LNCaP clone FGC (cell line): ENCODE measurements around the gene FREM2.
A peak's percentile ranks its signal among the peaks of the same experiment; 100 is the strongest.

ENCODE experiments used
- DNase-seq: peaks from one replicate; pipeline ENCODE4 v3.0.0-alpha.2; 2011; ENCODE audit warnings: low read depth
- H3K4me3 ChIP-seq: 2 replicates; pipeline ENCODE4 v1.5.1; 2011; ENCODE audit warnings: mild to moderate bottlenecking, low read depth, low read length, control low read depth
- TF ChIP-seq, protein P1 (sequence below): IDR thresholded peaks from 2 replicates; pipeline ENCODE4 v1.5.1; 2012; ENCODE audit warnings: mild to moderate bottlenecking; ENCODE audit not compliant: control insufficient read depth, insufficient read depth; ENCODE audit errors: extremely low read depth

Gene FREM2

DNA sequence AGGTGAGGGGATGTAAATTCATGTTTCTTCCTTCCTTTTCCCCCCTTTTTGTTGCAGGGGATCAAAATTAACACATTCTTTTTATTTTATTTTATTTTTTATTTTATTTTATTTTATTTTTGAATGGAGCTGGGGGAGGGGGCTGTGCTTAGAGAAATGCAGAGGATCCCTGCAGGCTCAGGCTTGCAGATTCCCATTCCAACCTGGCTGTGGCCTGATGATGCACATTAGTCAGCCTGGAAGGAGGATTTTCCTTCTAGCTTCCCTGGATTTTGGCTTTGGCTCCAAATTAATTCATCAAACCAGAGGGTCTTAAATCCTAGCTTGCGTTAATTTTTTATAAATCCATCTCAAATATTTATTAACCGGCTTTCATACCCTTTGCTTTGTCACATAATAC lies 67.0 kb downstream of the FREM2 start:
- no peak for DNase-seq
- H3K4me3 ChIP-seq: no peak overlapping the region
- TF ChIP-seq, protein P1, sequence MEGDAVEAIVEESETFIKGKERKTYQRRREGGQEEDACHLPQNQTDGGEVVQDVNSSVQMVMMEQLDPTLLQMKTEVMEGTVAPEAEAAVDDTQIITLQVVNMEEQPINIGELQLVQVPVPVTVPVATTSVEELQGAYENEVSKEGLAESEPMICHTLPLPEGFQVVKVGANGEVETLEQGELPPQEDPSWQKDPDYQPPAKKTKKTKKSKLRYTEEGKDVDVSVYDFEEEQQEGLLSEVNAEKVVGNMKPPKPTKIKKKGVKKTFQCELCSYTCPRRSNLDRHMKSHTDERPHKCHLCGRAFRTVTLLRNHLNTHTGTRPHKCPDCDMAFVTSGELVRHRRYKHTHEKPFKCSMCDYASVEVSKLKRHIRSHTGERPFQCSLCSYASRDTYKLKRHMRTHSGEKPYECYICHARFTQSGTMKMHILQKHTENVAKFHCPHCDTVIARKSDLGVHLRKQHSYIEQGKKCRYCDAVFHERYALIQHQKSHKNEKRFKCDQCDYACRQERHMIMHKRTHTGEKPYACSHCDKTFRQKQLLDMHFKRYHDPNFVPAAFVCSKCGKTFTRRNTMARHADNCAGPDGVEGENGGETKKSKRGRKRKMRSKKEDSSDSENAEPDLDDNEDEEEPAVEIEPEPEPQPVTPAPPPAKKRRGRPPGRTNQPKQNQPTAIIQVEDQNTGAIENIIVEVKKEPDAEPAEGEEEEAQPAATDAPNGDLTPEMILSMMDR: no peak

DNA sequence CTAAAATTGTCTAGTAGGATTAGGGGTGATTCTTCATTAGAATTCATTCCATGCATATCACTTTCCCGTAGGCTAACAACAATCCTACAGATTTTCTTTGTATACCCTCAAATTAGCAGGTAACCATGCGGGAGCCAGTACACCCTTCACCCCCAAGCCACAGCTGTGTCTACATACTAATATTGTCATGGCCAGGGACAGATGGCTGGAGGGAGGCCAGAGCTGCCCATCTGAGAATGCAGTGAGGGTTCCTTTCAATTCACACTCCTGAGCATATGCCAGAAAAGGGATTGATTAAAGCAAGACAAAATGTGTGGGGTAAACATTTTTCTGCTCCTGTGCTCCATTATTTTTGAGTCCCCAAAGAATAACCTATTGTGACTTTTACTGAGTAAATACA lies 68.9 kb downstream of the FREM2 start:
- no peak overlapping the region for H3K4me3 ChIP-seq
- DNase-seq: no peak
- TF ChIP-seq, protein P1: no peak

DNA sequence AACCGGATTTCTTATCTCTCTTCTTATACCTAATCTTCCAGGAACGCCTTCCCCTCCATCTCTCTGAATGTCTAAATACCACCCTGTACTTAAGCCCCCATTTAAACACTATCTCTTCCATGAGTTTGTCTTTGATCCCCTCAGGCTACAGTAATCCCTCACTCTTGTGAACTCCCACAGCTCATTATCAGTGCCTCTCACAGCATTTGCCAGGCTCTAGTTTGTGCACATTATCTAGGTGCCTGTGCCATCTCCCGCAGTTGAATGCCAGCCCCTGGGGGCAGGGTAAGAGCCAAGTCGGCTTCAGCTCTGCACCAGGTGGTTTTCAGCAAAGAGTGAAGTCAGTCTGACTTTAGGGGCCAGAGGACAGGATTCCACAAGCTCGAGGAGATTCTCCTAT lies 71.4 kb downstream of the FREM2 start:
- H3K4me3 ChIP-seq: no peak overlapping the region
- no peak for DNase-seq
- TF ChIP-seq, protein P1: no peak

DNA sequence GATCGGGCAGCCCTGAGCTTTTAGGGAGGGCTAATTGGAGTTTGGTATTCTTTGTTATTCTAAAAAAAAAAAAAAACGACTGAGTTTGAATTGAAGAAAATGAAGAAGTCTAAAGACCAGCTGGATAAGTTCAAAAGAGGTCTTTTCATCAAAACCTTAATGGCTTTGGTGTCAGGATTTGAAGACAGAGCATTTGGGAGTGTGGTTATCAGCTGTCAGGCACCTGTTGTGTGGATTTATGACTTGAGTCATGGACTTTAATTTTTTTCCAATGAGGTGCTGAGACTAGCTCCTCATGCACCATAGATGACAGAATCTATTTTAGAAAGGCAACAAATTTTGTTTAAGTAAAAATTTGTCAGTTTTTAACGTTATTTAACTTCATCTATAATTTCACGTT lies 72.5 kb downstream of the FREM2 start:
- no peak overlapping the region for H3K4me3 ChIP-seq
- DNase-seq: no peak
- TF ChIP-seq, protein P1: no peak

DNA sequence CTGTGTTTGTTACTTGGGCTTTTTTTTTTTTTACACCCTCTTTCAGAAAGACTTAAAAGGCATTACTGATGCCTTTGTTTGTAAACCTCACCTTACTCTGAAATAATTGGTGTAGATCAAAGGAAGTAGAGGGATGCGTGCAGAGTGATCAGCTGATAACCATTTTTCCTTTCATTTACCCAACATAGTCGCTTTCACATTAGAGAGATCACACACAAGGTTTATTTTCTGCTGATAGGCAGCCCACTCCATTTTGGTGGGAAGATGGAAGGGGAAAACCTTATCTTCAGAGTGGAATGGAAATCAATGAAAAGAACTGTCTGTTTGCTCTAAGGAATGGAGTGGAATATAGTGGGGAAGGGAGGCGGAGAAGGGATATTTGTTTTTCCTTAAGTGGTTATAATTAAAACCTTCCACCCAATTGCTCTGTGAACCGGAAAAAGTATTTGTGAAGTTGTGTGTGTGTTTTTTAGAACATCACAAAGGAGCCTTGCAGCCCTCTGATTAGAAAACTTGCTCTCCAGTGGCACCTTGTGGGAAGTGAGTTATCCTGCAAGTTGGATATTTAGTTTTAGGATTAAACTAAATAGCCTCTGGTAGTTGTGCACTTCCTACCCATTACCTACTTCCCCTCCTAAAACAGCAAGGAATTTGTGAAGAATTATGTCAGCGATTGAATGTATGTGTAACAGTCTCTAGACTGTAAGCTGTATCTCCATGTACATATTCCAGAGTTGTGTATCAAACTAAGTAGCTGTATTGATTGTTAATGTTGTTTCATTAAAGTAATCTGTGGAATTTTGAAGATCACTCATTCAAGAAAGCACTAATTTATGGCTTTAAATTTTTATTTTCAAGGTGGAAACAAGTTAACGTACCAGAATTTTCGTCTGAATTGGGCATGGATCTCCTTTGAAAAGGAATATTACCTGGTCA lies 76.8 kb downstream of the FREM2 start:
- TF ChIP-seq, protein P1: peak; percentile 63
- no peak overlapping the region for H3K4me3 ChIP-seq
- peak; percentile 1 for DNase-seq

DNA sequence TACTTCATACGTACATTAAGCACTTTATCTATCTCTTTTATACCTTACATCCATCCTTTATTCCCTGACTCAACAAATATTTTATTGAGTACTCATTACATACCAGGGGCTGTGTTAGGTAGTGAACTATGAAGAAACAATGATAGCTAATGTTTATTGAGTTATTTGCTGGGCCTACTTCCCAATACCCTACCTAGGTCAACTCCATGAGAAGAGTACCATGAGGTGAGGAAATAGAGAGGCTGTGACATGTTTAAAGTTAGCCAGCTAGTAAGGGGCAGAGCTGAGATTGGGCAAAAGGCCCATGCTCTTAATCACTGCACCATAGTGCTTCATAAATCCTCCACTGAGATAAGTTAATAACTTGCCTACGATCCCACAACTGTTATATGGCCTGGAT lies 79.9 kb downstream of the FREM2 start:
- TF ChIP-seq, protein P1: no peak
- no peak overlapping the region for H3K4me3 ChIP-seq
- no peak for DNase-seq

DNA sequence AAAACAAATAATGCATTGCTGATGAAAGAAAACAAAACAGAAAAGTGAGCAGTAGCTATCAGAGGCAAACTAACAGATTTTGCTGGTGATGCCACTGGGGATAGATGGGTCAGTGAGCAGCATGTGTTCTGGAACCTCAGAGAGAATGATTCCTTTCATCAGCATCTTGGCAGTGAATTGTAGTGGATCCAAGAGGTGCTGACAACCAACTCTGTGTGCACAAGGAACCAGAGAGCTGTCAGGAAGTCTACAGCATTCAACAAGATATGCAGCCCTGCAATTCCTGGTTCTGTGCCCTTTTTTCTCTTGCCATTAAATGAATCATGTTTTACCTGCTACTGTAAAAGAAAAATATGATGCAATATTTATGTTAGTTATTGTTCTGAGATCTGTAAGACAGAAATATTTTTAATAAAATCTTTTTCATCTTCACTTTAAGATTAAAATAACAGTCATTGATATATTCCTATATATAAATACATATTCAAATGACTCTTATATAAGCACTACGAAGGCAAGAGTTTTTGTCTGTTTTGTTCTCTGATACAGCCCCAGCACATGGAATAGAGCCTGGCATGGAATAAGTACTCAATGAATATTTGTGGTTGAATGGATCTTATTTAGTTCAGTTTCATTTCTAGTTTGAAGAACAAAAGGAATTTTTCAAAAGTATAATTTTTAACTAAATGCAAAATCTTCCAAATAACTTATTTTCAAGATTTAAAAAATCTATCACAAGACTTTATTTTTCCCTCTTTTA lies 80.8 kb downstream of the FREM2 start:
- no peak for DNase-seq
- H3K4me3 ChIP-seq: no peak overlapping the region
- TF ChIP-seq, protein P1: no peak
